HEK293T (cell line): ENCODE measurements around the gene TXNDC8.
"Not testable (repeated sequence)": the region's sequence is repeated elsewhere in the genome, so short reads cannot be mapped to it uniquely, and the experiment has no call there.

ENCODE experiments used
- CTCF ChIA-PET: fragments of 350-600 bp; formaldehyde crosslinking; extraction: SDS; loops from one replicate; lab custom pipeline; 2021; ENCODE audit warnings: antibody characterized with exemption, inconsistent platforms; lab: Yijun Ruan, JAX
- POLR2A ChIA-PET: fragments of 350-600 bp; formaldehyde crosslinking; extraction: SDS; loops from one replicate; lab custom pipeline; 2020; ENCODE audit warnings: antibody characterized with exemption, inconsistent platforms; lab: Yijun Ruan, JAX
- DNase-seq: peaks from one replicate; pipeline ENCODE4 v3.0.0; 2012; ENCODE audit warnings: mixed read lengths; ENCODE audit errors: extremely low spot score
- ARNT ChIP-seq: fragments of 450-650 bp; IDR thresholded peaks from 2 replicates; pipeline ENCODE4 v1.6.1; 2017; ENCODE audit warnings: mild to moderate bottlenecking
- BHLHE40 ChIP-seq: fragments of 450-650 bp; IDR thresholded peaks from 2 replicates; pipeline ENCODE4 v1.6.1; 2016; ENCODE audit warnings: mild to moderate bottlenecking, moderate library complexity, borderline replicate concordance
- CTBP1 ChIP-seq: fragments of 450-650 bp; IDR thresholded peaks from 2 replicates; pipeline ENCODE4 v1.6.1; 2016; ENCODE audit warnings: borderline replicate concordance
- ELF4 ChIP-seq: fragments of 450-650 bp; IDR thresholded peaks from 2 replicates; pipeline ENCODE4 v1.6.1; 2017; ENCODE audit warnings: antibody characterized with exemption
- FOXA1 ChIP-seq: fragments of 450-650 bp; IDR thresholded peaks from 2 replicates; pipeline ENCODE4 v1.6.1; 2016; ENCODE audit warnings: mild to moderate bottlenecking
- FOXK2 ChIP-seq: fragments of 450-650 bp; IDR thresholded peaks from 2 replicates; pipeline ENCODE4 v1.6.1; 2016; ENCODE audit warnings: mild to moderate bottlenecking
- FOXM1 ChIP-seq: fragments of 450-650 bp; IDR thresholded peaks from 2 replicates; pipeline ENCODE4 v1.6.1; 2017; ENCODE audit warnings: mild to moderate bottlenecking, borderline replicate concordance
- HDGF ChIP-seq: fragments of 450-650 bp; IDR thresholded peaks from 2 replicates; pipeline ENCODE4 v1.6.1; 2017; ENCODE audit warnings: antibody characterized with exemption, borderline replicate concordance
- L3MBTL2 ChIP-seq: fragments of 450-650 bp; conservative IDR thresholded peaks from 2 replicates; pipeline ENCODE4 v1.6.1; 2016; ENCODE audit warnings: mild to moderate bottlenecking
- LEF1 ChIP-seq: fragments of 450-650 bp; IDR thresholded peaks from 2 replicates; pipeline ENCODE4 v1.6.1; 2017; ENCODE audit warnings: mild to moderate bottlenecking, borderline replicate concordance
- NFRKB ChIP-seq: fragments of 450-650 bp; IDR thresholded peaks from 2 replicates; pipeline ENCODE4 v1.6.1; 2016; ENCODE audit warnings: mild to moderate bottlenecking, moderate library complexity
- SP1 ChIP-seq: fragments of 450-650 bp; IDR thresholded peaks from 2 replicates; pipeline ENCODE4 v1.6.1; 2017
- SUZ12 ChIP-seq: fragments of 450-650 bp; IDR thresholded peaks from 2 replicates; pipeline ENCODE4 v1.6.1; 2016; ENCODE audit warnings: mild to moderate bottlenecking
- TARDBP ChIP-seq: fragments of 450-650 bp; IDR thresholded peaks from 2 replicates; pipeline ENCODE4 v1.6.1; 2016
- ZNF384 ChIP-seq: fragments of 450-650 bp; IDR thresholded peaks from 2 replicates; pipeline ENCODE4 v1.6.1; 2016
- TF ChIP-seq, protein P1 (sequence below): fragments of 450-650 bp; IDR thresholded peaks from 2 replicates; pipeline ENCODE4 v1.6.1; 2016

The TXNDC8 gene

GRCh38 chr9:110337727-110338126 is at the start of gene TXNDC8:
TSS of gene TXNDC8 (minus strand) at chr9:110337863.
- POLR2A ChIA-PET, result no interaction called here
- no peak for TF ChIP-seq ZNF384
- TF ChIP-seq ELF4, result no peak
- TF ChIP-seq FOXK2, result no peak
- TF ChIP-seq SP1, result no peak
- TF ChIP-seq CTBP1, result no peak
- no peak for TF ChIP-seq HDGF
- no peak for TF ChIP-seq ARNT
- no peak for TF ChIP-seq L3MBTL2
- TF ChIP-seq TARDBP, result no peak
- TF ChIP-seq NFRKB, result no peak
- TF ChIP-seq LEF1, result no peak
- TF ChIP-seq, protein P1, sequence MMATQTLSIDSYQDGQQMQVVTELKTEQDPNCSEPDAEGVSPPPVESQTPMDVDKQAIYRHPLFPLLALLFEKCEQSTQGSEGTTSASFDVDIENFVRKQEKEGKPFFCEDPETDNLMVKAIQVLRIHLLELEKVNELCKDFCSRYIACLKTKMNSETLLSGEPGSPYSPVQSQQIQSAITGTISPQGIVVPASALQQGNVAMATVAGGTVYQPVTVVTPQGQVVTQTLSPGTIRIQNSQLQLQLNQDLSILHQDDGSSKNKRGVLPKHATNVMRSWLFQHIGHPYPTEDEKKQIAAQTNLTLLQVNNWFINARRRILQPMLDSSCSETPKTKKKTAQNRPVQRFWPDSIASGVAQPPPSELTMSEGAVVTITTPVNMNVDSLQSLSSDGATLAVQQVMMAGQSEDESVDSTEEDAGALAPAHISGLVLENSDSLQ, result no peak
- no peak for TF ChIP-seq BHLHE40
- CTCF ChIA-PET, result no interaction called here
- DNase-seq, result no peak

DNA sequence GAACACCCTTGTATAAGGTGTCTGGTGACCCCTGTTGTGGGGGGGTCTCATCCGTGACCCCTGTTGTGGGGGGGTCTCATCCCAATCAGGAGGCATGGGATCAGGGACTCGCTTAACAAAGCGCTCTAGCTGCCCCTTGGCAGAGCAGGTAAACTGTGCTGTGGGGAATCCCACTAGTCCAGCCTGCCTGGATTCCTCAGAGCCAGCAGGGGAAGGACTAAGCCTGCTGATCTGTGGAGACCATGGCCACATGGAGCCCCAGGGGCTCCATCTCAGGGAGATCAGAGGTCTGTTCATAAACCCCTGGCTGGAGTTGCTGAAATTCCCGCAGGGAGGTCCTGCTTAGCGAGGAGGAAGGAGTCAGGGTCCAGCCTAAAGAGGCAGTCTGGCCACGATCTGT is 45.8 kb upstream of the TXNDC8 start:
- no peak for TF ChIP-seq ARNT
- TF ChIP-seq FOXA1, result no peak
- no peak for DNase-seq
- CTCF ChIA-PET, result no interaction called here
- POLR2A ChIA-PET, result no interaction called here

DNA sequence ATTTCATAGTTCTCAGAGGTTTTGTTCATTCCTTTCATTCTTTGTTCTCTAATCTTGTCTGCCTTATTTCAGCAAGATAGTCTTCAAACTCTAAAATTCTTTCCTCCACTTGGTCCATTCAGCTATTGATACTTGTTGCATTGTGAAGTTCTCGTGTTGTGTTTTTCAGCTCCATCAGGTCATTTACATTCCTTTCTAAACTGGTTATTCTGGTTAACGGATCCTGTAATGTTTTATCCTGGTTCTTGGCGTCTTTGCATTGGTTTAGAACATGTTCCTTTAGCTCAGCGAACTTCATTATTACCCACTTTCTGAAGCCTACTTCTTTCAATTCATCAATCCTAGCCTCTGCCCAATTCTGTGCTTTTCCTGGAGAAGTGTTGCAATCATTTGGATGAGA is 45.1 kb upstream of the TXNDC8 start:
- DNase-seq, result no peak
- ChIA-PET CTCF (no interaction called here), POLR2A (no interaction called here)
- TF ChIP-seq ZNF384 (no peak), FOXK2 (no peak), CTBP1 (no peak), NFRKB (no peak)

DNA sequence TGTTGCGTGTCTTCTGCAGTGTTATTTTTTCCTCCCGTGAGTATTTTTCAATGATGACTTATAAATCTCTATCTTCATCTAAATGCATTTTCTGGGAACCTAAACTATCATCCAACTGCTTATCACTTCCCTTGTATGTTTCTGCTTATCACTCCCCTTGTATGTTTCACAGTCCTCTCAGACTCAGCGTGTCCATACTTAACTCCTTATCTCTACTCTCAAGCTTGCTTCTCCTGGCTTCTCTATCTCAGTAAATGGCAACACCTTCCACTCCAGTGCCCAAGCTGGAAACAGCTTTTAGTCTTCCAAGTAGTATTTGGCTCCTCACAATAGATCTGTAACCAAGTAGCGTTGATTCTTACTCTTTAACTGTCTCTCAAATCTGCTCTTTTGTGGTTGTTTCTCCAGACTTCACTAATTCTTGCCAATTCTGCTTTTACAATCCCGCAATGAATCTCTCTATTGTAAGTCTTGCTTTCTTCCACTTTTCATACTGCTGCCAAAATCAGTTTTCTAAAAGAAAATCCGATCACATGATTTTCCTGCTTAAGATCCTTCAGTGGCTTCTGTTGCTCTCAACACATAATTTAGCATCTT is 33.8 kb upstream of the TXNDC8 start:
- DNase-seq, result no peak
- TF ChIP-seq ZNF384, result no peak
- TF ChIP-seq NFRKB, result no peak
- TF ChIP-seq TARDBP, result no peak
- no peak for TF ChIP-seq ELF4
- TF ChIP-seq SUZ12, result no peak
- TF ChIP-seq L3MBTL2, result no peak
- TF ChIP-seq BHLHE40, result no peak
- no peak for TF ChIP-seq FOXM1
- TF ChIP-seq LEF1, result no peak
- TF ChIP-seq ARNT, result no peak
- TF ChIP-seq, protein P1, result no peak
- TF ChIP-seq CTBP1, result no peak
- POLR2A ChIA-PET, result interaction anchor here (1.3 kb wide), 1 partner anchor 115 kb away, joined by 3 read pairs; the partner anchor contains the start of gene TXN

DNA sequence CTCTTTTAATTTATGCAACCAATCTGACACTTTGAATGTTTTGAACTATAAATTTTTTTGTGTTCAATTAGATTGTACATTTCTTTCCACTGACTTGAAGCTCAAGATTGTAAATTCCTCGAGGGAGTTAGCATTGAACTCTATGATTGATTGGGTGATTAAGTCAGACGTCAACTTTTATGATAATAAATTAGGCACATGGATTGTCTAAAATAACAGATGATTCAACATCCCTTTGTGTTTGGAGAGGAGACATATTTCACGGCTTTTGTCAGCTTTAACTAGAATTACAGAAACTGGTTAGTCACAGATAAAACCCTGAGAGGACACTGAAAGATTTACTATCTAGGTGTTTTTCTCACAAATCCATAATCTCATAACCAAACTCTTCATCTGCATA is 32.7 kb upstream of the TXNDC8 start:
- CTCF ChIA-PET, result interaction anchor here (0.6 to 1.1 kb wide), 2 partner anchors 30 to 263 kb away, joined by 3 read pairs; no protein-coding TSS in a partner anchor
- POLR2A ChIA-PET, result no interaction called here
- DNase-seq, result no peak
- peak; percentile 94 for TF ChIP-seq CTBP1
- no peak for TF ChIP-seq SP1
- TF ChIP-seq, protein P1, result peak; percentile 93
- 0 out of 2 replicates have a peak, but pooled peaks have one; percentile 15 for TF ChIP-seq TARDBP

More for the DNA sequence above, 33.8 kb upstream of the TXNDC8 start:
- CTCF ChIA-PET, result no interaction called here

GRCh38 chr9:110364451-110364850 is 26.8 kb upstream of the TXNDC8 start:
- ChIA-PET CTCF (no interaction called here), POLR2A (no interaction called here)
- TF ChIP-seq SUZ12 (no peak), ZNF384 (no peak), BHLHE40 (no peak), CTBP1 (no peak), FOXM1 (no peak), SP1 (no peak), L3MBTL2 (no peak), TARDBP (no peak), ARNT (no peak), FOXK2 (no peak), FOXA1 (no peak), NFRKB (no peak), HDGF (no peak)
- no peak for DNase-seq

- POLR2A ChIA-PET, DNase-seq, CTCF ChIA-PET: not testable (repeated sequence)
These were observed 21.3 kb upstream of the TXNDC8 start for GRCh38 chr9:110358992-110359391.
